CD4-positive, alpha-beta T cell treated with Interleukin-17A for 1 hour (primary cell): ENCODE measurements around the gene TEX101.
"Not testable (repeated sequence)": the region's sequence is repeated elsewhere in the genome, so short reads cannot be mapped to it uniquely, and the experiment has no call there.

ENCODE experiments used
- DNase-seq: peaks from one replicate; pipeline ENCODE4 v3.0.0-alpha.2; 2020

The TEX101 gene

GRCh38 chr19:43422000-43422688 is 7.5 kb downstream of the TEX101 start:
- DNase-seq = no peak

- no peak for DNase-seq
Observed at GRCh38 chr19:43422689-43423066, 8.0 kb downstream of the TEX101 start.

- no peak for DNase-seq
Observed at GRCh38 chr19:43423779-43424178, 9.1 kb downstream of the TEX101 start.

GRCh38 chr19:43425567-43426392 is 11.1 kb downstream of the TEX101 start:
- no peak for DNase-seq

GRCh38 chr19:43429395-43429794 is 14.7 kb downstream of the TEX101 start:
- DNase-seq = no peak

- no peak for DNase-seq
Observed at GRCh38 chr19:43430142-43430710, 15.5 kb downstream of the TEX101 start.

- DNase-seq = no peak
Observed at GRCh38 chr19:43430976-43431375, 16.3 kb downstream of the TEX101 start.

- DNase-seq = no peak
Observed at GRCh38 chr19:43433358-43433673, 18.6 kb downstream of the TEX101 start.

GRCh38 chr19:43433689-43434088 is 19.0 kb downstream of the TEX101 start:
- no peak for DNase-seq

GRCh38 chr19:43435775-43436174 is 21.1 kb downstream of the TEX101 start:
- no peak for DNase-seq

GRCh38 chr19:43437284-43437683 is 22.6 kb downstream of the TEX101 start:
- DNase-seq = not testable (repeated sequence)

- no peak for DNase-seq
Observed at GRCh38 chr19:43437712-43438111, 23.0 kb downstream of the TEX101 start.

- DNase-seq = no peak
Observed at GRCh38 chr19:43438291-43439031, 23.8 kb downstream of the TEX101 start.

- DNase-seq = peak; percentile 91
Observed at GRCh38 chr19:43439032-43439708, 24.5 kb downstream of the TEX101 start.

GRCh38 chr19:43439709-43440063 is 25.0 kb downstream of the TEX101 start:
- no peak for DNase-seq

GRCh38 chr19:43441716-43442115 is 27.0 kb downstream of the TEX101 start:
- no peak for DNase-seq

GRCh38 chr19:43444091-43444490 is 29.4 kb downstream of the TEX101 start:
- not testable (repeated sequence) for DNase-seq

GRCh38 chr19:43444531-43445287 is 30.0 kb downstream of the TEX101 start:
- no peak for DNase-seq

- DNase-seq = no peak
Observed at GRCh38 chr19:43445426-43445825, 30.7 kb downstream of the TEX101 start.

- DNase-seq = peak; percentile 85
Observed at GRCh38 chr19:43446746-43447489, 32.2 kb downstream of the TEX101 start.

GRCh38 chr19:43447655-43448054 is 33.0 kb downstream of the TEX101 start:
- DNase-seq = no peak
